ENCODE results near the gene FBXO24. TPM values are rescaled to one million over a fixed set of nuclear protein-coding genes. Genes with fewer than 3 reads are reported as not detected.
A peak's percentile ranks its signal among the peaks of the same experiment; 100 is the strongest.

FBXO24 gene
- total and polyA plus RNA-seq, 2 donors (not counting 1 experiment from before 2014, with no cell fraction given) = 0.23 to 0.33 TPM

DNA sequence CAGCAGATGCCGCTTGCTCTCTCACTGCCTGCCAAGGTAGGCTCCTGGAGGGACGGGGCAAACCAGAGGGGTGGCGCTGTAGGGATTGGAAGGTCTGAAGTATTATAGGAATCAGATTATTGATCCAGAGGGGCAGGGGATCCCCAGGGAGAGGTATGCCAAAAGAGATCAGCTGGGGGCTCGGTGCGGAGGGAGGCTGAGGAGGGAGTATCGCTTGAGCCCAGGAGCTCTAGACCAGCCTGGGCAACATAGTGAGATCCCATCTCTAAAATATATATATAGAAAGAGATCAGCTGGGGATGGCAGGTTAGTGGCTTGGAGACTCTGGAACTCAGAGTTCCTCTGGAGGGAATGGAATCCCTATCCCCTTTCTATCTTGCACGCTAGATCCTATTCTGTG, 9.1 kb downstream of the FBXO24 start:
- no peak for DNase-seq (ENCODE audit: low read depth in 2 of 2)
- H3K36me3 ChIP-seq (ENCODE audit: control insufficient read depth, insufficient read depth, low read length) = no peaks in the 10 kb centered on the region
- H3K4me1 ChIP-seq (ENCODE audit: control insufficient read depth, extremely low read depth, insufficient read depth, low read length) = peaks cover 1% of the 10 kb centered on the region
- no peak overlapping the region for H2AFZ ChIP-seq (ENCODE audit: low read length)
- H3K27ac ChIP-seq (ENCODE audit: insufficient read depth, low read length) = no peak overlapping the region
- H3K4me2 ChIP-seq (ENCODE audit: extremely low read depth, insufficient read depth, low read length) = no peak overlapping the region
- H3K27me3 ChIP-seq (ENCODE audit: control insufficient read depth, insufficient read depth, low read length) = no peaks in the 10 kb centered on the region
- H3K4me3 ChIP-seq (replicated peaks in 1 of 4; ENCODE audit: control extremely low read depth in 1 of 4, insufficient read depth in 1 of 4, low read depth in 3 of 4, low read length in 4 of 4) = no peak overlapping the region
- H4K20me1 ChIP-seq (ENCODE audit: control insufficient read depth, extremely low read depth, insufficient read depth, low read length) = no peaks in the 10 kb centered on the region
- H3K9me3 ChIP-seq (ENCODE audit: control insufficient read depth, insufficient read depth, low read depth, low read length) = no peaks in the 10 kb centered on the region
- no peaks in the 10 kb centered on the region for H3K79me2 ChIP-seq (ENCODE audit: control insufficient read depth, insufficient read depth, low read length)
- TF ChIP-seq EZH2 (IDR thresholded peaks at IDR 0.05; ENCODE audit: low read length, missing control alignments) (no peak), CTCF (conservative IDR thresholded peaks at IDR 0.05 in 1 of 2, IDR thresholded peaks at IDR 0.05 in 1 of 2; ENCODE audit: low read depth in 1 of 2, low read length in 2 of 2) (no peak)
- H3K9ac ChIP-seq (ENCODE audit: insufficient read depth, low read length) = no peak overlapping the region

DNA sequence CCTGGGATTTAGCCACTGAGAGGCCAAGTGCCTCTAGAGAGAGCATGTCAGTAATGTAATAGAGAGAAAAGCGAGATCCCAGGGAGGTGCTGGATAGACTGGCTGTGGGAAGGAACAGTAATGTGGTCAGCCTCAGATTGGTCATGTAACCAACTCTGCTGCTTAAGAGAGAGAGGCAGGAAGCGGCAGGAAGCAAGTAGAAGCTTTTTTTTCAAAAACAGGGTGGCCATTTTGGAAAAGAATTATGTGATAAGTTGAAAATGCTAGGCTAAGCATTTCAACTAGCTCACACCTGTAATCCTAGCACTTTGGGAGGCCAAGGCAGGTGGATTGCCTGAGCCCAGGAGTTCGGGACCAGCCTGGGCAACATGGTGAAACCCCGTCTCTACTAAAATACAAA, 12.3 kb downstream of the FBXO24 start:
- no peak overlapping the region for H3K9ac ChIP-seq (ENCODE audit: insufficient read depth, low read length)
- H3K79me2 ChIP-seq (ENCODE audit: control insufficient read depth, insufficient read depth, low read length) = peaks cover 11% of the 10 kb centered on the region
- H3K27ac ChIP-seq (ENCODE audit: insufficient read depth, low read length) = no peak overlapping the region
- no peak overlapping the region for H2AFZ ChIP-seq (ENCODE audit: low read length)
- no peak overlapping the region for H3K4me2 ChIP-seq (ENCODE audit: extremely low read depth, insufficient read depth, low read length)
- H3K36me3 ChIP-seq (ENCODE audit: control insufficient read depth, insufficient read depth, low read length) = no peaks in the 10 kb centered on the region
- H3K9me3 ChIP-seq (ENCODE audit: control insufficient read depth, insufficient read depth, low read depth, low read length) = no peaks in the 10 kb centered on the region
- no peaks in the 10 kb centered on the region for H3K27me3 ChIP-seq (ENCODE audit: control insufficient read depth, insufficient read depth, low read length)
- H3K4me3 ChIP-seq (replicated peaks in 1 of 4; ENCODE audit: control extremely low read depth in 1 of 4, insufficient read depth in 1 of 4, low read depth in 3 of 4, low read length in 4 of 4) = no peak overlapping the region
- peaks cover 2% of the 10 kb centered on the region for H3K4me1 ChIP-seq (ENCODE audit: control insufficient read depth, extremely low read depth, insufficient read depth, low read length)
- DNase-seq (ENCODE audit: low read depth in 2 of 2) = peak in 1 of 2 donors; percentile 52
- TF ChIP-seq EZH2 (IDR thresholded peaks at IDR 0.05; ENCODE audit: low read length, missing control alignments) = no peak
- no peaks in the 10 kb centered on the region for H4K20me1 ChIP-seq (ENCODE audit: control insufficient read depth, extremely low read depth, insufficient read depth, low read length)

DNA sequence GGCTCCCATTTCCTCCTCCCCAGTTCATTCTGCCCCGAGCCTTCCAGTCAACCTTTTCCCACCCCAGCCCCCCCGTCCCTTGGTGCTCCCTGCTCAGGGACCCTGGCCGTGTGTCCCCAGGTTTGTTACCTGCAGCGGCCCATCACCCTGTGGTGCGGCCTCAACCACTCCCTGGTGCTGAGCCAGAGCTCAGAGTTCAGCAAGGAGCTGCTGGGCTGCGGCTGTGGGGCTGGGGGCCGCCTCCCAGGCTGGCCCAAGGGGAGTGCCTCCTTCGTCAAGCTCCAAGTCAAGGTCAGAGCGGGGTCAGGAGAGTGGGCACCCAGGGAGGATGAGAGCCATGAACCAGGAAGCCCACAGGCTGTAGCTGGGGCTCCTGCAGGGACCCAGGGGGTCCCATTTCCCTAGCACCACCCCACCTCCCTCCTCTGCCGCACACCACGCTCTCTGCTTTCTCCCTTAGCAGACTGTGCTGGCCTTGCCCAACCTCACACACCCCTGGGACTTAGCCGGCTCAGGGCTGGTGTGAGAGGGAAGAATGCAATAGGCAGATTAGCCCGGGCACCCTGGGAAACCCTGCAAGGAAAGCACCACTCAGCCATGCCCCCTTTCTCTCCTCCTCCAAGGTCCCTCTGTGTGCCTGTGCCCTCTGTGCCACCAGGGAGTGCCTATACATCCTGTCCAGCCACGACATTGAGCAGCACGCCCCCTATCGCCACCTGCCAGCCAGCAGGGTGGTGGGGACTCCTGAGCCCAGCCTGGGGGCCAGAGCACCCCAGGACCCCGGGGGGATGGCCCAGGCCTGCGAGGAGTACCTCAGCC, 14.0 kb downstream of the FBXO24 start:
- Histone ChIP-seq H3K4me1 (ENCODE audit: control insufficient read depth, extremely low read depth, insufficient read depth, low read length) (peaks cover 2% of the 10 kb centered on the region), H2AFZ (ENCODE audit: low read length) (no peak overlapping the region), H3K27ac (ENCODE audit: insufficient read depth, low read length) (no peak overlapping the region), H3K27me3 (ENCODE audit: control insufficient read depth, insufficient read depth, low read length) (no peaks in the 10 kb centered on the region), H3K4me3 (replicated peaks in 1 of 4; ENCODE audit: control extremely low read depth in 1 of 4, insufficient read depth in 1 of 4, low read depth in 3 of 4, low read length in 4 of 4) (no peak overlapping the region), H3K9ac (ENCODE audit: insufficient read depth, low read length) (no peak overlapping the region), H3K9me3 (ENCODE audit: control insufficient read depth, insufficient read depth, low read depth, low read length) (no peaks in the 10 kb centered on the region), H3K4me2 (ENCODE audit: extremely low read depth, insufficient read depth, low read length) (no peak overlapping the region), H3K36me3 (ENCODE audit: control insufficient read depth, insufficient read depth, low read length) (peaks cover 2% of the 10 kb centered on the region), H3K79me2 (ENCODE audit: control insufficient read depth, insufficient read depth, low read length) (peaks cover 16% of the 10 kb centered on the region), H4K20me1 (ENCODE audit: control insufficient read depth, extremely low read depth, insufficient read depth, low read length) (no peaks in the 10 kb centered on the region)
- no peak for DNase-seq (ENCODE audit: low read depth in 2 of 2)
- TF ChIP-seq CTCF (conservative IDR thresholded peaks at IDR 0.05 in 1 of 2, IDR thresholded peaks at IDR 0.05 in 1 of 2; ENCODE audit: low read depth in 1 of 2, low read length in 2 of 2) (no peak), EZH2 (IDR thresholded peaks at IDR 0.05; ENCODE audit: low read length, missing control alignments) (no peak)
